ENCODE results near the gene GNLY. TPM values are rescaled to one million over a fixed set of nuclear protein-coding genes. Genes with fewer than 3 reads are reported as not detected.

GNLY gene
- total and polyA plus RNA-seq, 8 donors = 0.28 to 1.3 (median 0.76) TPM; not detected in 3

GRCh38 chr2:85673716-85674375, 20.3 kb upstream of the GNLY start:
- no peak overlapping the region for H3K27ac ChIP-seq
- FAIRE-seq = no peak
- 75 to 79% methylated on average over 11 of the region's 11 CpGs for WGBS, 2 donors

GRCh38 chr2:85674417-85674816, 19.7 kb upstream of the GNLY start:
- ATAC-seq (no peak), DNase-seq (no peak), FAIRE-seq (no peak)
- Histone ChIP-seq H3K27me3 (no peaks in the 10 kb centered on the region), H3K36me3 (no peaks in the 10 kb centered on the region), H3K9me3 (no peaks in the 10 kb centered on the region), H3K4me3 (no peak overlapping the region), H3K4me1 (peaks cover 0 to 3% (median 0%) of the 10 kb centered on the region in 3 donors), H3K27ac (no peak overlapping the region)
- 85 to 91% methylated on average over 2 of the region's 2 CpGs for WGBS, 2 donors
- intact Hi-C loops (cut with DNase I) = no loop called here
- no peak for TF ChIP-seq CTCF (IDR thresholded peaks at IDR 0.05)

More at GRCh38 chr2:85673716-85674375, 20.3 kb upstream of the GNLY start:
- no peaks in the 10 kb centered on the region for H3K36me3 ChIP-seq
- no peaks in the 10 kb centered on the region for H3K9me3 ChIP-seq
- ATAC-seq (no peak), DNase-seq (no peak)
- TF ChIP-seq CTCF (IDR thresholded peaks at IDR 0.05) = no peak
- no peak overlapping the region for H3K4me3 ChIP-seq
- H3K27me3 ChIP-seq = no peaks in the 10 kb centered on the region
- intact Hi-C loops (cut with DNase I) = no loop called here
- H3K4me1 ChIP-seq = peaks cover 0 to 1% (median 0%) of the 10 kb centered on the region in 3 donors

- FAIRE-seq (no peak), ATAC-seq (no peak), DNase-seq (no peak)
- intact Hi-C loops (cut with DNase I) = no loop called here
- TF ChIP-seq CTCF (IDR thresholded peaks at IDR 0.05) = no peak
- Histone ChIP-seq H3K27ac (no peak overlapping the region), H3K9me3 (no peaks in the 10 kb centered on the region), H3K4me3 (no peak overlapping the region), H3K4me1 (peaks cover 0 to 3% (median 0%) of the 10 kb centered on the region in 3 donors), H3K27me3 (no peaks in the 10 kb centered on the region), H3K36me3 (no peaks in the 10 kb centered on the region)
- 85 to 92% methylated on average over 6 of the region's 6 CpGs for WGBS, 2 donors
Measured at GRCh38 chr2:85675427-85675826, 18.7 kb upstream of the GNLY start.

- no peak for FAIRE-seq
- no peaks in the 10 kb centered on the region for H3K27me3 ChIP-seq
- H3K36me3 ChIP-seq = no peaks in the 10 kb centered on the region
- H3K27ac ChIP-seq = no peak overlapping the region
- no peak for ATAC-seq
- no peaks in the 10 kb centered on the region for H3K9me3 ChIP-seq
- H3K4me3 ChIP-seq = no peak overlapping the region
- peaks cover 0 to 3% (median 0%) of the 10 kb centered on the region in 3 donors for H3K4me1 ChIP-seq
- 63 to 81% methylated on average over 6 of the region's 6 CpGs for WGBS, 2 donors
- no peak for DNase-seq
- intact Hi-C loops (cut with DNase I) = no loop called here
- no peak for TF ChIP-seq CTCF (IDR thresholded peaks at IDR 0.05)
Measured at GRCh38 chr2:85675866-85676548, 18.2 kb upstream of the GNLY start.

GRCh38 chr2:85678377-85678776, 15.8 kb upstream of the GNLY start:
- peak in 1 of 4 donors; percentile 3 for ATAC-seq
- no peak for TF ChIP-seq CTCF (IDR thresholded peaks at IDR 0.05)
- no peak for FAIRE-seq
- H3K4me1 ChIP-seq = peaks cover 0 to 3% (median 0%) of the 10 kb centered on the region in 3 donors
- WGBS, 2 donors = 70% methylated on average over 3 of the region's 3 CpGs
- H3K36me3 ChIP-seq = no peaks in the 10 kb centered on the region
- intact Hi-C loops (cut with DNase I) = no loop called here
- H3K27ac ChIP-seq = no peak overlapping the region
- H3K27me3 ChIP-seq = no peaks in the 10 kb centered on the region
- DNase-seq = no peak
- H3K4me3 ChIP-seq = no peak overlapping the region
- H3K9me3 ChIP-seq = no peaks in the 10 kb centered on the region
